ENCODE measurements around the gene FLNC. TPM values are rescaled to one million over a fixed set of nuclear protein-coding genes. Genes with fewer than 3 reads are reported as not detected.

Gene FLNC
- total RNA-seq, 1 donor from 2014 or later, result 7.7 TPM

GRCh38 chr7:128892521-128893250, 62.5 kb downstream of the FLNC start:
- peaks cover 4% of the 10 kb centered on the region for H3K36me3 Mint-ChIP-seq (ENCODE audit: low read depth, unreplicated experiment)
- H3K27me3 Mint-ChIP-seq (ENCODE audit: unreplicated experiment), result peaks cover 1% of the 10 kb centered on the region
- no peak overlapping the region for H3K27ac Mint-ChIP-seq (ENCODE audit: unreplicated experiment)

GRCh38 chr7:128893251-128894100, 63.3 kb downstream of the FLNC start:
- Mint-ChIP-seq H3K27me3 (ENCODE audit: unreplicated experiment) (peaks cover 1% of the 10 kb centered on the region), H3K27ac (ENCODE audit: unreplicated experiment) (no peak overlapping the region), H3K4me1 (ENCODE audit: unreplicated experiment) (no peaks in the 10 kb centered on the region), H3K4me3 (ENCODE audit: unreplicated experiment) (no peak overlapping the region), H3K9me3 (ENCODE audit: unreplicated experiment) (peaks cover 2% of the 10 kb centered on the region), H3K36me3 (ENCODE audit: low read depth, unreplicated experiment) (peaks cover 4% of the 10 kb centered on the region)
- no peak for TF ChIP-seq CTCF (IDR thresholded peaks at IDR 0.05; ENCODE audit: unreplicated experiment)
- DNase-seq (ENCODE audit: low spot score), result no peak

More at GRCh38 chr7:128892521-128893250, 62.5 kb downstream of the FLNC start:
- DNase-seq (ENCODE audit: low spot score), result no peak
- Mint-ChIP-seq H3K9me3 (ENCODE audit: unreplicated experiment) (no peaks in the 10 kb centered on the region), H3K4me1 (ENCODE audit: unreplicated experiment) (no peaks in the 10 kb centered on the region), H3K4me3 (ENCODE audit: unreplicated experiment) (no peak overlapping the region)
- no peak for TF ChIP-seq CTCF (IDR thresholded peaks at IDR 0.05; ENCODE audit: unreplicated experiment)

- H3K4me1 Mint-ChIP-seq (ENCODE audit: unreplicated experiment), result no peaks in the 10 kb centered on the region
- H3K27me3 Mint-ChIP-seq (ENCODE audit: unreplicated experiment), result peaks cover 1% of the 10 kb centered on the region
- no peak overlapping the region for H3K27ac Mint-ChIP-seq (ENCODE audit: unreplicated experiment)
- peaks cover 4% of the 10 kb centered on the region for H3K9me3 Mint-ChIP-seq (ENCODE audit: unreplicated experiment)
- DNase-seq (ENCODE audit: low spot score), result no peak
- no peak for TF ChIP-seq CTCF (IDR thresholded peaks at IDR 0.05; ENCODE audit: unreplicated experiment)
- no peak overlapping the region for H3K4me3 Mint-ChIP-seq (ENCODE audit: unreplicated experiment)
- H3K36me3 Mint-ChIP-seq (ENCODE audit: low read depth, unreplicated experiment), result peaks cover 4% of the 10 kb centered on the region
Observed at GRCh38 chr7:128894101-128894440, 63.9 kb downstream of the FLNC start.

- H3K9me3 Mint-ChIP-seq (ENCODE audit: unreplicated experiment), result peaks cover 4% of the 10 kb centered on the region
- no peaks in the 10 kb centered on the region for H3K4me1 Mint-ChIP-seq (ENCODE audit: unreplicated experiment)
- H3K36me3 Mint-ChIP-seq (ENCODE audit: low read depth, unreplicated experiment), result no peaks in the 10 kb centered on the region
- H3K27me3 Mint-ChIP-seq (ENCODE audit: unreplicated experiment), result peaks cover 1% of the 10 kb centered on the region
- no peak overlapping the region for H3K4me3 Mint-ChIP-seq (ENCODE audit: unreplicated experiment)
- no peak for DNase-seq (ENCODE audit: low spot score)
- TF ChIP-seq CTCF (IDR thresholded peaks at IDR 0.05; ENCODE audit: unreplicated experiment), result no peak
- no peak overlapping the region for H3K27ac Mint-ChIP-seq (ENCODE audit: unreplicated experiment)
Observed at GRCh38 chr7:128895320-128895719, 65.1 kb downstream of the FLNC start.

- no peaks in the 10 kb centered on the region for H3K4me1 Mint-ChIP-seq (ENCODE audit: unreplicated experiment)
- H3K27ac Mint-ChIP-seq (ENCODE audit: unreplicated experiment), result no peak overlapping the region
- H3K9me3 Mint-ChIP-seq (ENCODE audit: unreplicated experiment), result peaks cover 4% of the 10 kb centered on the region
- peaks cover 1% of the 10 kb centered on the region for H3K27me3 Mint-ChIP-seq (ENCODE audit: unreplicated experiment)
- peaks cover 4% of the 10 kb centered on the region for H3K36me3 Mint-ChIP-seq (ENCODE audit: low read depth, unreplicated experiment)
- DNase-seq (ENCODE audit: low spot score), result no peak
- no peak for TF ChIP-seq CTCF (IDR thresholded peaks at IDR 0.05; ENCODE audit: unreplicated experiment)
- no peak overlapping the region for H3K4me3 Mint-ChIP-seq (ENCODE audit: unreplicated experiment)
Observed at GRCh38 chr7:128899392-128899791, 69.2 kb downstream of the FLNC start.
